GM12801 (cell line): ENCODE results near the gene VTN.

Experiments
- CTCF ChIP-seq: IDR thresholded peaks from one replicate; pipeline ENCODE4 v1.5.1; 2011; ENCODE audit warnings: control low read depth; ENCODE audit not compliant: insufficient read length; ENCODE audit errors: extremely low read depth

VTN gene

GRCh38 chr17:28338056-28338768, 31.9 kb downstream of the VTN start:
- TF ChIP-seq CTCF: no peak

GRCh38 chr17:28335959-28336871, 33.9 kb downstream of the VTN start:
- no peak for TF ChIP-seq CTCF

- no peak for TF ChIP-seq CTCF
Measured at GRCh38 chr17:28335201-28335958, 34.7 kb downstream of the VTN start, which contains the start of the genes IFT20 and TNFAIP1. Gene IFT20, minus strand, starts transcription at chr17:28335472. Its CDS starts 3,487 bp downstream, at chr17:28331985. Gene TNFAIP1, plus strand, starts transcription at chr17:28335761. Its CDS starts 3,761 bp downstream, at chr17:28339522.

- no peak for TF ChIP-seq CTCF
Measured at GRCh38 chr17:28334666-28335200, 35.4 kb downstream of the VTN start.

- TF ChIP-seq CTCF: no peak
Measured at GRCh38 chr17:28334171-28334570, 35.9 kb downstream of the VTN start.

- no peak for TF ChIP-seq CTCF
Measured at GRCh38 chr17:28333083-28333746, 36.9 kb downstream of the VTN start.
